ENCODE results near the gene PCDH1. TPM values are rescaled to one million over a fixed set of nuclear protein-coding genes. Genes with fewer than 3 reads are reported as not detected.

PCDH1 gene
- total RNA-seq, 2 donors from 2014 or later: 24.9 to 31.3 TPM

GRCh38 chr5:141876628-141877355 lies 1.4 kb downstream of the PCDH1 start:
- Histone ChIP-seq H3K27me3 (no peaks in the 10 kb centered on the region), H3K36me3 (replicated peaks in 1 of 2; ENCODE audit: insufficient read depth in 1 of 2, low read depth in 2 of 2) (no peaks in the 10 kb centered on the region), H3K4me3 (peak overlapping the region; percentile 40 to 46), H3K9me3 (no peaks in the 10 kb centered on the region), H3K27ac (peak overlapping the region; percentile 39 to 87 (median 77)), H3K4me1 (peaks cover 48% of the 10 kb centered on the region)
- peak; percentile 12 for ATAC-seq
- TF ChIP-seq CTCF (IDR thresholded peaks at IDR 0.05) (no peak), POLR2A (IDR thresholded peaks at IDR 0.05) (peak in 2 of 3 donors; percentile 35 to 50)
- peak; percentile 45 to 67 (median 54) for DNase-seq
- intact Hi-C loops (cut with DNase I): loop anchor here (2.0 kb wide), 1 partner anchor 176 kb away; no protein-coding TSS in a partner anchor
- WGBS, 2 donors: 1 to 2% methylated on average over 28 to 42 of the region's 42 CpGs

GRCh38 chr5:141875795-141876627 lies 2.2 kb downstream of the PCDH1 start:
- H3K27ac ChIP-seq: peak overlapping the region; percentile 39 to 87 (median 68)
- intact Hi-C loops (cut with DNase I): loop anchor here (2.0 kb wide), 1 partner anchor 175 kb away; no protein-coding TSS in a partner anchor
- H3K9me3 ChIP-seq: no peaks in the 10 kb centered on the region
- no peaks in the 10 kb centered on the region for H3K27me3 ChIP-seq
- no peaks in the 10 kb centered on the region for H3K36me3 ChIP-seq (replicated peaks in 1 of 2; ENCODE audit: insufficient read depth in 1 of 2, low read depth in 2 of 2)
- DNase-seq: peak; percentile 54 to 70 (median 62)
- no peak for TF ChIP-seq CTCF (IDR thresholded peaks at IDR 0.05)
- TF ChIP-seq POLR2A (IDR thresholded peaks at IDR 0.05): peak; percentile 10 to 34 (median 28)
- peak overlapping the region; percentile 40 to 46 for H3K4me3 ChIP-seq
- ATAC-seq: peak; percentile 13
- 0 to 3% methylated on average over 11 to 54 of the region's 65 CpGs for WGBS, 2 donors
- peaks cover 48% of the 10 kb centered on the region for H3K4me1 ChIP-seq

GRCh38 chr5:141875022-141875740 lies 3.0 kb downstream of the PCDH1 start:
- TF ChIP-seq POLR2A (IDR thresholded peaks at IDR 0.05): no peak
- no peak for TF ChIP-seq CTCF (IDR thresholded peaks at IDR 0.05)
- H3K4me3 ChIP-seq: no peak overlapping the region
- H3K9me3 ChIP-seq: no peaks in the 10 kb centered on the region
- DNase-seq: peak in 1 of 4 donors; percentile 11
- H3K36me3 ChIP-seq (replicated peaks in 1 of 2; ENCODE audit: insufficient read depth in 1 of 2, low read depth in 2 of 2): no peaks in the 10 kb centered on the region
- H3K27ac ChIP-seq: peak overlapping the region in 3 of 4 donors; percentile 60 to 87 (median 78)
- peaks cover 48% of the 10 kb centered on the region for H3K4me1 ChIP-seq
- WGBS, 2 donors: 56 to 62% methylated on average over 8 to 9 of the region's 9 CpGs
- intact Hi-C loops (cut with DNase I): no loop called here
- no peak for ATAC-seq
- no peaks in the 10 kb centered on the region for H3K27me3 ChIP-seq

GRCh38 chr5:141874262-141874964 lies 3.8 kb downstream of the PCDH1 start:
- Histone ChIP-seq H3K4me3 (no peak overlapping the region), H3K9me3 (no peaks in the 10 kb centered on the region), H3K27ac (peak overlapping the region; percentile 60 to 87 (median 70)), H3K27me3 (no peaks in the 10 kb centered on the region), H3K36me3 (replicated peaks in 1 of 2; ENCODE audit: insufficient read depth in 1 of 2, low read depth in 2 of 2) (no peaks in the 10 kb centered on the region), H3K4me1 (peaks cover 47% of the 10 kb centered on the region)
- ATAC-seq (no peak), DNase-seq (peak in 3 of 4 donors; percentile 52 to 70 (median 62))
- 18 to 20% methylated on average over 15 to 16 of the region's 16 CpGs for WGBS, 2 donors
- TF ChIP-seq POLR2A (IDR thresholded peaks at IDR 0.05) (no peak), CTCF (IDR thresholded peaks at IDR 0.05) (peak in 1 of 7 experiments; percentile 5)
- intact Hi-C loops (cut with DNase I): no loop called here

Data from body of pancreas (tissue), 4 donors.